SU-DHL-6 (cell line): ENCODE results near the gene NMT1.

ENCODE experiments used
- H2AFZ ChIP-seq: fragments of 200-600 bp; sonication (generic); 2 replicates; pipeline ENCODE4 v1.6.1; 2014; ENCODE audit warnings: low read depth, mild to moderate bottlenecking, moderate library complexity, mixed read lengths, antibody characterized with exemption, low read length; ENCODE audit not compliant: severe bottlenecking
- H3F3A ChIP-seq: fragments of 200-600 bp; shearing (Covaris generic); 2 replicates; pipeline ENCODE4 v1.6.0; 2016; ENCODE audit warnings: antibody characterized with exemption, mild to moderate bottlenecking; ENCODE audit not compliant: insufficient read depth
- H3K27ac ChIP-seq: fragments of 200-600 bp; sonication (generic); 2 replicates; pipeline ENCODE4 v1.5.1; 2016; ENCODE audit warnings: low read depth, mild to moderate bottlenecking, low read length, moderate library complexity, mixed read lengths
- H3K27me3 ChIP-seq: fragments of 200-600 bp; sonication (generic), shearing (Covaris generic); 2 replicates; pipeline ENCODE4 v1.6.0; 2014; ENCODE audit warnings: mild to moderate bottlenecking, low read length
- H3K36me3 ChIP-seq: fragments of 200-600 bp; sonication (generic); 2 replicates; pipeline ENCODE4 v1.6.1; 2014; ENCODE audit warnings: mild to moderate bottlenecking, low read length, mixed read lengths
- H3K4me2 ChIP-seq: fragments of 300-600, 200-600 bp; shearing (Covaris generic), sonication (generic); 2 replicates; pipeline ENCODE4 v1.6.0; 2014; ENCODE audit warnings: low read length, low read depth, mild to moderate bottlenecking; ENCODE audit not compliant: poor library complexity, severe bottlenecking
- H3K4me3 ChIP-seq: fragments of 200-600 bp; sonication (generic); 2 replicates; pipeline ENCODE4 v1.5.1; 2014; ENCODE audit warnings: antibody characterized with exemption, low read length, mild to moderate bottlenecking, mixed read lengths; ENCODE audit not compliant: insufficient read depth, poor library complexity, severe bottlenecking
- H3K79me2 ChIP-seq: fragments of 200-600 bp; sonication (generic); 2 replicates; pipeline ENCODE4 v1.6.1; 2014; ENCODE audit warnings: mild to moderate bottlenecking, low read length, moderate library complexity; ENCODE audit not compliant: insufficient read depth
- H3K9ac ChIP-seq: fragments of 200-600 bp; sonication (generic); 2 replicates; pipeline ENCODE4 v1.7.0; 2014; ENCODE audit warnings: mild to moderate bottlenecking, low read length
- H3K9me2 ChIP-seq: fragments of 200-600 bp; sonication (generic); replicated peaks from 2 replicates; pipeline ENCODE4 v1.6.1; 2014; ENCODE audit warnings: low read length; ENCODE audit not compliant: insufficient read depth
- H3K9me3 ChIP-seq: fragments of 200-600 bp; sonication (generic); 2 replicates; pipeline ENCODE4 v1.6.1; 2014; ENCODE audit warnings: low read length, mixed read lengths; ENCODE audit not compliant: insufficient read depth
- H4K20me1 ChIP-seq: fragments of 200-600 bp; sonication (generic); 2 replicates; pipeline ENCODE4 v1.6.1; 2014; ENCODE audit warnings: low read depth, mild to moderate bottlenecking, antibody characterized with exemption, low read length, moderate library complexity, mixed read lengths
- EZH2phosphoT487 ChIP-seq: fragments of 200-600 bp; sonication (generic), shearing (Covaris generic); conservative IDR thresholded peaks from 2 replicates; pipeline ENCODE4 v1.6.1; 2018; ENCODE audit warnings: mild to moderate bottlenecking, antibody characterized with exemption, low read length, moderate library complexity, mixed read lengths
- TF ChIP-seq, protein P1 (sequence below): fragments of 200-600 bp; sonication (generic); IDR thresholded peaks from one replicate; pipeline ENCODE4 v1.5.1; 2017; ENCODE audit warnings: antibody characterized with exemption, mild to moderate bottlenecking, low read length, moderate library complexity; ENCODE audit not compliant: insufficient read depth, poor library complexity, severe bottlenecking

The NMT1 gene

DNA sequence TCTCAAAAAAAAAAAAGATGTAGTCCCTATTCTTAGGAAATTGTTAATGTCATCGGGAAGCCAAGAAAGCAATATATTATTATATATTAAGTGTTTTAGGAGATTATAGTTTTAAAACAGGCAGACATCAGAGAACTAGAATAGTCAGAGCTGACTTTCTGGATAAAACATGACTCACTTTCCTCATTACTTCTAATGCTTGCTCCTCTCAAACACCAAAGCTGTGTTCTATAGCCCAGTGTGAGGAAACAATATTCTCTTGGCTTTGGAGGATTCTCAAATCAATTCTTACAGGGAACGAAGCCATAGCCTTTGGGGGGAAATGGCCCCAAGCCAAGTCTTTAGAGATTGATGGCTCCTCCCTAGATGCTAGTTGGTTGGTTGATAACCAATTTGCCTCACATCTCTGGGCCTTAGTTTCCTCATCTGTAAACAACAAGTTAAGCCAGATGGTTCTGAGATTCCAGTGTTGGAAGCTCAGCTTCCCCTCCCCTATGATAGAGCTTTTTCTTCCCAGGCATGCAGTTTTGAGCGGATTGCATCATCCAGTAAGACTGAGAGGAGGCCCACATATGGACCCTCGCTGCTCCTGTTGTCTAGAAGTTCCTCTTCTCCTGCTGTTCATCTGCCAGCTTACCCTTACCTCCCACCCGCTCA is 12.4 kb downstream of the NMT1 start:
- no peaks in the 10 kb centered on the region for H3K27me3 ChIP-seq
- H3K4me2 ChIP-seq = no peak overlapping the region
- H3F3A ChIP-seq = no peaks in the 10 kb centered on the region
- no peak overlapping the region for H3K4me3 ChIP-seq
- H3K27ac ChIP-seq = no peak overlapping the region
- no peak overlapping the region for H2AFZ ChIP-seq
- no peak overlapping the region for H3K9ac ChIP-seq
- no peaks in the 10 kb centered on the region for H3K9me3 ChIP-seq
- H3K9me2 ChIP-seq = no peaks in the 10 kb centered on the region
- peaks cover 90% of the 10 kb centered on the region for H3K79me2 ChIP-seq
- peaks cover 5% of the 10 kb centered on the region; the same call in 1 of the 2 replicates for H4K20me1 ChIP-seq
- peaks cover 12% of the 10 kb centered on the region for H3K36me3 ChIP-seq
- TF ChIP-seq, protein P1, sequence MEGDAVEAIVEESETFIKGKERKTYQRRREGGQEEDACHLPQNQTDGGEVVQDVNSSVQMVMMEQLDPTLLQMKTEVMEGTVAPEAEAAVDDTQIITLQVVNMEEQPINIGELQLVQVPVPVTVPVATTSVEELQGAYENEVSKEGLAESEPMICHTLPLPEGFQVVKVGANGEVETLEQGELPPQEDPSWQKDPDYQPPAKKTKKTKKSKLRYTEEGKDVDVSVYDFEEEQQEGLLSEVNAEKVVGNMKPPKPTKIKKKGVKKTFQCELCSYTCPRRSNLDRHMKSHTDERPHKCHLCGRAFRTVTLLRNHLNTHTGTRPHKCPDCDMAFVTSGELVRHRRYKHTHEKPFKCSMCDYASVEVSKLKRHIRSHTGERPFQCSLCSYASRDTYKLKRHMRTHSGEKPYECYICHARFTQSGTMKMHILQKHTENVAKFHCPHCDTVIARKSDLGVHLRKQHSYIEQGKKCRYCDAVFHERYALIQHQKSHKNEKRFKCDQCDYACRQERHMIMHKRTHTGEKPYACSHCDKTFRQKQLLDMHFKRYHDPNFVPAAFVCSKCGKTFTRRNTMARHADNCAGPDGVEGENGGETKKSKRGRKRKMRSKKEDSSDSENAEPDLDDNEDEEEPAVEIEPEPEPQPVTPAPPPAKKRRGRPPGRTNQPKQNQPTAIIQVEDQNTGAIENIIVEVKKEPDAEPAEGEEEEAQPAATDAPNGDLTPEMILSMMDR = no peak
- no peak for TF ChIP-seq EZH2phosphoT487

DNA sequence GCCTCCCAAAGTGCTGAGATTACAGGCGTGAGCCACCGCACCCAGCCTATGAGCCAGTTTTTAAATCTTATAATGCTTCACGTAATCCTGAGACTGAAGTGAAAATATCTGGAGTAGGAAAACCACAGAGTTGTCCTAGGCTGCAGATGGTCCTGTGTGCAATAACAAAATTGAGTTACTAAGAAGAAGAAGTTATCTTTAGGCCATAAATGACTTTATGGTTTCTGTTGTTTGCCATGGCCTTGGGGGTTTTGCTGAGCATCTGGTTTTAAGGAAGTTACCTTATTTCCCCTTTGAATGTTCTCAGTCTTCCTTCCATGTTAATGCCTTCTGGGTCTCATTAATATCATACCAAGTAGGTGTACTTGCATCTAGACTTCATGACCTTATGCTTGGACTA is 16.5 kb downstream of the NMT1 start:
- Histone ChIP-seq H3K79me2 (peaks cover 72% of the 10 kb centered on the region), H4K20me1 (peaks cover 7% of the 10 kb centered on the region; the same call in 1 of the 2 replicates), H3K4me2 (no peak overlapping the region), H3K9me2 (no peaks in the 10 kb centered on the region), H2AFZ (no peak overlapping the region), H3K27ac (no peak overlapping the region), H3K9me3 (no peaks in the 10 kb centered on the region), H3F3A (no peaks in the 10 kb centered on the region), H3K4me3 (no peak overlapping the region), H3K27me3 (no peaks in the 10 kb centered on the region), H3K36me3 (peaks cover 14% of the 10 kb centered on the region; the same call in 1 of the 2 replicates), H3K9ac (no peak overlapping the region)
- no peak for TF ChIP-seq EZH2phosphoT487
- TF ChIP-seq, protein P1 = no peak

DNA sequence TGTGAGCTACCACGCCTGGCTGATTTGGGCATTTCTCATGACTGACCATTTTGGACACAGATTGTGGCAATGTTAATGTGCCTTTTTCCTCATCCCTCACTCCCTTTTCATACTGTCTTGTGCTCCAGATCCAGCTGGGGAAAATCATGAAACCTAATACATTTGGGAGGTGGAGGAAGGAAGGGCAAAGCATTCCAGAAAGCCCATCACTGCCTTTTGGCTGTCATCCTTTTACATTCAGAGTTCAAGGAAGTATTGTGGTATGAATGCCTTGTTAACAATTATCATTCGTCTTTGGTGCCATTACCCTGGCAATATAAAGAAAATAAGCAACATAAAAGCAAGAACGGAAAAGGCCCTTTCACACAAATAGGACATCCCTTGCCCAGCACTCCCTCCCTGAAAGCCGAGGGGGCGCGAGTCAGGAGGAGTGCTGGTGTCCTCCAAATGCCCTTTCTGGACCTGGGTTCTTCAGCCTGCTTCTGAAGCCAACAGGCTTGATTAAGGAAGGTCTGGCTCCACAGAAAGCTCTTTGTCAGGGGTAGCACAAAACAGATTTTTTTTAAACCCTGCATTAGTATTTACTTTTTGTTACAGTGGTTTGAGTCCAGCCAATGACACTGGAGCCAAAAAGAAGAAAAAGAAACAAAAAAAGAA is 20.1 kb downstream of the NMT1 start:
- no peaks in the 10 kb centered on the region for H3K9me3 ChIP-seq
- H3K4me2 ChIP-seq = no peak overlapping the region
- H3F3A ChIP-seq = no peaks in the 10 kb centered on the region
- H3K9ac ChIP-seq = no peak overlapping the region
- no peaks in the 10 kb centered on the region for H3K27me3 ChIP-seq
- no peak overlapping the region for H3K27ac ChIP-seq
- H3K9me2 ChIP-seq = no peaks in the 10 kb centered on the region
- H2AFZ ChIP-seq = no peak overlapping the region
- peaks cover 38% of the 10 kb centered on the region for H3K79me2 ChIP-seq
- TF ChIP-seq, protein P1 = no peak
- no peak for TF ChIP-seq EZH2phosphoT487
- no peak overlapping the region for H3K4me3 ChIP-seq
- H3K36me3 ChIP-seq = peaks cover 23% of the 10 kb centered on the region; the same call in 1 of the 2 replicates
- peaks cover 7% of the 10 kb centered on the region; the same call in 1 of the 2 replicates for H4K20me1 ChIP-seq
